Endodermal cell (in vitro differentiated cells): ENCODE results near the gene TAF1D. TPM values are rescaled to one million over a fixed set of nuclear protein-coding genes. Genes with fewer than 3 reads are reported as not detected.

Experiments used
- DNase-seq: peaks from one replicate; pipeline ENCODE4 v3.0.0-alpha.2; 2017
- H3K27ac ChIP-seq: 2 replicates; pipeline ENCODE4 v1.5.1; 2013; ENCODE audit warnings: mild to moderate bottlenecking, low read depth, low read length, moderate library complexity
- H3K27me3 ChIP-seq: 2 replicates; pipeline ENCODE4 v1.6.1; 2013; ENCODE audit warnings: mild to moderate bottlenecking, low read length, moderate library complexity; ENCODE audit not compliant: insufficient read depth, control insufficient read depth, poor library complexity, severe bottlenecking
- H3K36me3 ChIP-seq: 2 replicates; pipeline ENCODE4 v1.7.0; 2013; ENCODE audit warnings: mild to moderate bottlenecking, low read length, moderate library complexity; ENCODE audit not compliant: control insufficient read depth, insufficient read depth
- H3K4me1 ChIP-seq: one replicate; pipeline ENCODE4 v1.7.0; 2013; ENCODE audit warnings: low read length; ENCODE audit not compliant: control insufficient read depth, insufficient read depth
- H3K4me3 ChIP-seq: 2 replicates; pipeline ENCODE4 v1.5.1; 2013; ENCODE audit warnings: mild to moderate bottlenecking, low read length, moderate library complexity
- H3K9ac ChIP-seq: 2 replicates; pipeline ENCODE4 v1.6.1; 2013; ENCODE audit warnings: mild to moderate bottlenecking, low read length, moderate library complexity; ENCODE audit not compliant: poor library complexity, severe bottlenecking; ENCODE audit errors: extremely low read depth
- H3K9me3 ChIP-seq: 2 replicates; pipeline ENCODE4 v1.6.1; 2013; ENCODE audit warnings: mild to moderate bottlenecking, low read length, moderate library complexity; ENCODE audit not compliant: control insufficient read depth
- H3K27ac Mint-ChIP-seq: 2 replicates; pipeline ENCODE4 v1.8.0; 2020; ENCODE audit warnings: mixed read lengths
- H3K27me3 Mint-ChIP-seq: 2 replicates; pipeline ENCODE4 v1.8.0; 2021; ENCODE audit warnings: mild to moderate bottlenecking, mixed read lengths; ENCODE audit not compliant: insufficient read depth
- H3K36me3 Mint-ChIP-seq: 2 replicates; pipeline ENCODE4 v1.8.0; 2020; ENCODE audit warnings: low read depth, mixed read lengths
- H3K4me1 Mint-ChIP-seq: 2 replicates; pipeline ENCODE4 v1.8.0; 2020; ENCODE audit warnings: mixed read lengths
- H3K4me3 Mint-ChIP-seq: 2 replicates; pipeline ENCODE4 v1.8.0; 2020; ENCODE audit warnings: mild to moderate bottlenecking, moderate library complexity, mixed read lengths
- H3K9me3 Mint-ChIP-seq: 2 replicates; pipeline ENCODE4 v1.8.0; 2020; ENCODE audit warnings: mild to moderate bottlenecking, mixed read lengths
- CTCF ChIP-seq: fragments of 200-600 bp; sonication (generic); conservative IDR thresholded peaks from 2 replicates; pipeline ENCODE4 v1.5.0; 2021; ENCODE audit warnings: antibody characterized with exemption, mild to moderate bottlenecking
- WGBS, 2 experiments: methylation state at CpG; one replicate each; pipeline versions ENCODE4 v1.1.5 to v1.1.7; 2013; ENCODE audit warnings: missing lambda C conversion rate in 2 of 2, mixed read lengths in 1 of 2; ENCODE audit not compliant: insufficient coverage in 1 of 2, insufficient read length in 1 of 2; 5-methylcytosine and 5-hydroxymethylcytosine counted together
- total RNA-seq, 2 donors: library from RNA; stranded (reverse); fragmentation: NEBNext Ultra II Directional in 1 of 2; extraction: Animal tissue kit (Norgen Biotek cat#: 25700) in 1 of 2; gene quantifications; 2 replicates in 1 of 2; 3 replicates in 1 of 2; pipeline ENCODE4 v1.2.1, GENCODE V29; 2021

The TAF1D gene
- total RNA-seq, 2 donors from 2014 or later: 195 to 231 TPM

DNA sequence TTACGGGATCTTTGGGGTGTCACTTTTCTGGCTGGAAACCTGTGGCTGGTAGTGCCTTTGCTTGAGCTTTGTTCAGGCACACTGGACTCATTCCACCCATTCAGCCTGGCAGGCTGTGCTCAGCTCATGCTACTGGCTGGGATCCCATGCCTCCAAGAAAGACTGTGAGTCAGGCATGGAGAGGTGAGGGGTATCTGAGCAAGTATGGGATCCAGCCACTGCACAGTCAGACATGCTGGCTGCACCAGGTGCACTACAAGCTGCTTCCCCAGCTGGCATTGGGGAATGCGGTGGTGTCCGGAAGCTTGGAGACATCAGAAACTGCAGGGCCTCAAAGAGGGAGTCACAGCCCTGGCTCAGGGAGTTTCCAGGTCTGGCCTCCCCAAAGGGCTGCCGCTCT, 30.8 kb upstream of the TAF1D start:
- Histone ChIP-seq H3K27ac (no peak overlapping the region), H3K9ac (no peak overlapping the region), H3K36me3 (no peaks in the 10 kb centered on the region), H3K27me3 (no peaks in the 10 kb centered on the region), H3K4me3 (peak overlapping the region; percentile 64), H3K4me1 (no peaks in the 10 kb centered on the region), H3K9me3 (peaks cover 32% of the 10 kb centered on the region)
- Mint-ChIP-seq H3K4me1 (peaks cover 30% of the 10 kb centered on the region), H3K9me3 (peaks cover 6% of the 10 kb centered on the region), H3K4me3 (no peak overlapping the region), H3K36me3 (peaks cover 4% of the 10 kb centered on the region), H3K27me3 (no peaks in the 10 kb centered on the region), H3K27ac (no peak overlapping the region)
- DNase-seq: no peak
- no peak for TF ChIP-seq CTCF
- 95 to 100% methylated on average over 4 of the region's 4 CpGs for WGBS, 2 experiments

DNA sequence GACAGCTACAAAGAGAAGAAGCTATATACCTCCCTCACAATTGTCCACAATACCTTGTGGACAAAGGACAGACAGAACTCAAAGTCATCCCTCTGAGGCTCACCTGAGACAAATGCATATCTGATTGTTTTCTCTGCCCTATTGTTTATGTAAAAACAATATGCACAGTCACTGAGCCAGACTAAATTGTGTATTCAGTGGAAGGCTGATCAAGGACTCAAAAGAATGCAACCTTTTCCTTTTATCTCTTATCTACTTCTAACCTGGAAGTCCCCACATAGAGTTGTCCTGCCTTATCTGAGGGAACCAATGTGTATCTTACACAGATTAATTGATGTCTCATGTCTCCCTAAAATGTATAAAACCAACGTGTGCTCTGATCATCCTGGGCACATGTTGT, 28.9 kb upstream of the TAF1D start:
- peaks cover 46% of the 10 kb centered on the region for H3K9me3 ChIP-seq
- no peak for DNase-seq
- no peaks in the 10 kb centered on the region for H3K4me1 ChIP-seq
- Mint-ChIP-seq H3K27ac (peak overlapping the region; percentile 96), H3K27me3 (no peaks in the 10 kb centered on the region), H3K4me1 (peaks cover 33% of the 10 kb centered on the region), H3K36me3 (peaks cover 8% of the 10 kb centered on the region), H3K4me3 (no peak overlapping the region), H3K9me3 (peaks cover 20% of the 10 kb centered on the region)
- peak overlapping the region; percentile 41 for H3K9ac ChIP-seq
- H3K27me3 ChIP-seq: no peaks in the 10 kb centered on the region
- no peaks in the 10 kb centered on the region for H3K36me3 ChIP-seq
- H3K4me3 ChIP-seq: no peak overlapping the region
- 32 to 44% methylated on average over 1 of the region's 1 CpG for WGBS, 2 experiments
- TF ChIP-seq CTCF: no peak
- peak overlapping the region; percentile 28 for H3K27ac ChIP-seq

- H3K9ac ChIP-seq: no peak overlapping the region
- peaks cover 20% of the 10 kb centered on the region for H3K9me3 Mint-ChIP-seq
- peaks cover 40% of the 10 kb centered on the region for H3K4me1 Mint-ChIP-seq
- no peak overlapping the region for H3K4me3 ChIP-seq
- H3K36me3 ChIP-seq: peaks cover 14% of the 10 kb centered on the region
- WGBS, 2 experiments: 83 to 96% methylated on average over 1 to 3 of the region's 3 CpGs
- no peaks in the 10 kb centered on the region for H3K27me3 ChIP-seq
- H3K4me3 Mint-ChIP-seq: no peak overlapping the region
- peaks cover 34% of the 10 kb centered on the region for H3K9me3 ChIP-seq
- no peak overlapping the region for H3K27ac Mint-ChIP-seq
- no peaks in the 10 kb centered on the region for H3K4me1 ChIP-seq
- TF ChIP-seq CTCF: no peak
- no peaks in the 10 kb centered on the region for H3K27me3 Mint-ChIP-seq
- no peak overlapping the region for H3K27ac ChIP-seq
- no peak for DNase-seq
- H3K36me3 Mint-ChIP-seq: peaks cover 24% of the 10 kb centered on the region
These were observed 25.7 kb upstream of the TAF1D start for GRCh38 chr11:93767018-93767417.
